Right atrium auricular region (tissue), 2 donors: ENCODE results near the gene KIF17. TPM values are rescaled to one million over a fixed set of nuclear protein-coding genes. Genes with fewer than 3 reads are reported as not detected.

ENCODE experiments used
- DNase-seq: peaks from one replicate; pipeline ENCODE4 v3.0.0-alpha.2; 2019; ENCODE audit warnings: low spot score
- H3K27ac ChIP-seq, 2 donors: fragments of 200-600 bp; sonication (generic); 1 replicate in 1 of 2; 2 replicates in 1 of 2; pipeline ENCODE4 v1.5.1; 2016 to 2019
- H3K27me3 ChIP-seq, 2 donors: fragments of 200-600 bp; sonication (generic); one replicate each; pipeline versions ENCODE4 v1.5.1 to v1.6.0; 2017 to 2019
- H3K36me3 ChIP-seq: fragments of 200-600 bp; sonication (generic); one replicate; pipeline ENCODE4 v1.5.1; 2016
- H3K4me1 ChIP-seq, 2 donors: fragments of 200-600 bp; sonication (generic); one replicate each; pipeline versions ENCODE4 v1.5.1 to v1.6.0; 2017 to 2019
- H3K4me3 ChIP-seq, 2 donors: fragments of 200-600 bp; sonication (generic); 1 replicate in 1 of 2; 2 replicates in 1 of 2; pipeline ENCODE4 v1.5.1; 2017 to 2019; ENCODE audit warnings: mild to moderate bottlenecking in 1 of 2, moderate library complexity in 1 of 2
- H3K9me3 ChIP-seq, 2 donors: fragments of 200-600 bp; sonication (generic); one replicate each; pipeline ENCODE4 v1.5.1; 2019
- CTCF ChIP-seq, 2 donors: fragments of 200-600 bp; sonication (generic); IDR thresholded peaks; one replicate each; pipeline ENCODE4 v1.5.1; 2019; ENCODE audit warnings: antibody characterized with exemption in 2 of 2
- total RNA-seq, 2 donors: library from RNA; depleted of rRNA; stranded (reverse); fragments of >200 nt; gene quantifications; one replicate each; pipeline ENCODE4 v1.1.0, GENCODE V29; 2016

The KIF17 gene
- total RNA-seq, 2 donors from 2014 or later, result 2.6 to 6.0 TPM

- no peak for DNase-seq
- peaks cover 25% of the 10 kb centered on the region for H3K36me3 ChIP-seq
- H3K4me1 ChIP-seq, result peaks cover 0 to 35% of the 10 kb centered on the region in 2 donors
- TF ChIP-seq CTCF (IDR thresholded peaks at IDR 0.05), result no peak
- no peaks in the 10 kb centered on the region for H3K27me3 ChIP-seq
- peak overlapping the region; percentile 87 to 94 for H3K4me3 ChIP-seq
- peak overlapping the region; percentile 80 to 85 for H3K27ac ChIP-seq
- H3K9me3 ChIP-seq, result no peaks in the 10 kb centered on the region
Measured at GRCh38 chr1:20660363-20660762, 57.4 kb downstream of the KIF17 start.

- peaks cover 0 to 35% of the 10 kb centered on the region in 2 donors for H3K4me1 ChIP-seq
- DNase-seq, result no peak
Measured at GRCh38 chr1:20658166-20658915, 59.5 kb downstream of the KIF17 start.

GRCh38 chr1:20657024-20657423 lies 60.8 kb downstream of the KIF17 start:
- no peak for TF ChIP-seq CTCF (IDR thresholded peaks at IDR 0.05)
- H3K27ac ChIP-seq, result no peak overlapping the region
- no peak for DNase-seq
- H3K4me1 ChIP-seq, result peaks cover 0 to 30% of the 10 kb centered on the region in 2 donors
- H3K4me3 ChIP-seq, result no peak overlapping the region
- H3K9me3 ChIP-seq, result no peaks in the 10 kb centered on the region
- peaks cover 57% of the 10 kb centered on the region for H3K36me3 ChIP-seq
- no peaks in the 10 kb centered on the region for H3K27me3 ChIP-seq

More at GRCh38 chr1:20658166-20658915, 59.5 kb downstream of the KIF17 start:
- peak overlapping the region; percentile 52 to 66 for H3K27ac ChIP-seq
- no peak overlapping the region for H3K4me3 ChIP-seq
- H3K36me3 ChIP-seq, result peaks cover 44% of the 10 kb centered on the region
- H3K27me3 ChIP-seq, result no peaks in the 10 kb centered on the region
- no peaks in the 10 kb centered on the region for H3K9me3 ChIP-seq
- no peak for TF ChIP-seq CTCF (IDR thresholded peaks at IDR 0.05)

- no peaks in the 10 kb centered on the region for H3K27me3 ChIP-seq
- H3K4me1 ChIP-seq, result peaks cover 0 to 10% of the 10 kb centered on the region in 2 donors
- no peak overlapping the region for H3K4me3 ChIP-seq
- no peak for TF ChIP-seq CTCF (IDR thresholded peaks at IDR 0.05)
- peaks cover 83% of the 10 kb centered on the region for H3K36me3 ChIP-seq
- DNase-seq, result no peak
- H3K27ac ChIP-seq, result no peak overlapping the region
- H3K9me3 ChIP-seq, result no peaks in the 10 kb centered on the region
Measured at GRCh38 chr1:20654104-20654690, 63.6 kb downstream of the KIF17 start.

- no peak for DNase-seq
- Histone ChIP-seq H3K27me3 (no peaks in the 10 kb centered on the region), H3K4me3 (no peak overlapping the region), H3K27ac (no peak overlapping the region), H3K9me3 (no peaks in the 10 kb centered on the region), H3K4me1 (no peaks in the 10 kb centered on the region), H3K36me3 (peaks cover 92% of the 10 kb centered on the region)
- no peak for TF ChIP-seq CTCF (IDR thresholded peaks at IDR 0.05)
Measured at GRCh38 chr1:20652300-20652699, 65.5 kb downstream of the KIF17 start.
